ENCODE results near the gene MGAT5.

The MGAT5 gene

DNA sequence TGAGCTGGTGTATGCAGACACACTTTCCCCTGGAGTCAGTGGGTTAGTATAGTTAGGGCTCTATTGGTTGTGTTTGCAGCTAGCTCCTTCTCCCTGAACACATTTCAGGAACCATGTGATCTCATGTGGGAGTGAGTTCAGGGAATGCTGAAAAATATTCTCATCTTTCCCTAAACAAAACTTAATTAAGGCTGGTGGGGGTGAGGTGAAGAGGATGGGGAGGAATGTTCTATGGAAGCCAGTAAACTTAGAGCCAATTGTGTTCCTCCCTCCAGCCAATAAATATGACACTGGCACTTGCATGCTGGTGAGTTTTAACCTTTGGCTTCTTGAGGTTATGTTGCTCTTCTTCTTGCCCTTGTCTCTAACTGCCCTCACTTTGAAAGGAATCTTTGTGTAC is 952 bp downstream of the MGAT5 start:
- DNase-seq (ENCODE audit: low read depth), result no peak

- DNase-seq (ENCODE audit: low read depth), result no peak
Observed at GRCh38 chr2:134256956-134257355, 3.1 kb downstream of the MGAT5 start.

GRCh38 chr2:134257509-134257908 is 3.6 kb downstream of the MGAT5 start:
- DNase-seq (ENCODE audit: low read depth), result no peak

DNA sequence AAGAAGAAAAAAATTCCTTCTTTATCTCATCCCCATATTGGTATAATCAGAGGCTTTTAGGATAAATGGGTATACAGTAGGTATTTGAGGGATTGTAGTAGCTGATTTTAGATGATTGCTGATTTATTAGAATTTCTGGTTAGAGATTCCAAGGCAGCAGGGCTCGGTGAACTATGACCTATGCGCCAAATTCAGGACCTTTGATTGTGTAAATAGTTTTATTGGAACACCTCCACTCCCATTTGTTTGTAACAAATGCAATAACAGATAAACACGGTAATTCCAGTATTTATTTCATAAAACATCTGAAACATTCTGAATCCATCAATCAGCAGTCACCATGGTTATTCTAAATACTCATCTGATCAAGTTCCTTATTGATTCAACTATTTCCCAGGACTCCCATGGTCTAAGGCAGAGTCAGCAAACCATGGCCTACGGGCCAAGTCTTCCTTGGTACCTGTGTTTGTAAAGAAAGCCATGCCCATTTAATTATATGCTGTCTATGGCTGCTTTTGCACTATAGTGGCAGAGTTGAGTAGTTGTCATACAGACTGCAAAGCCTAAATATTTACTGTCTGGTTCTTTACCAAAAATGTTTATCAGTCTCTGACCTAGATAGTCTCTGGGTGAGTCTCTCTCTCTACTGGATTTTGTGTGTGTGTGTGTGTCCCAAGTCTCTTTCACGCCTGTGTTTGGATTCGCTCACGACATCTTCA is 4.3 kb downstream of the MGAT5 start:
- no peak for DNase-seq (ENCODE audit: low read depth)

- no peak for DNase-seq (ENCODE audit: low read depth)
Observed at GRCh38 chr2:134258684-134259388, 5.0 kb downstream of the MGAT5 start.

DNA sequence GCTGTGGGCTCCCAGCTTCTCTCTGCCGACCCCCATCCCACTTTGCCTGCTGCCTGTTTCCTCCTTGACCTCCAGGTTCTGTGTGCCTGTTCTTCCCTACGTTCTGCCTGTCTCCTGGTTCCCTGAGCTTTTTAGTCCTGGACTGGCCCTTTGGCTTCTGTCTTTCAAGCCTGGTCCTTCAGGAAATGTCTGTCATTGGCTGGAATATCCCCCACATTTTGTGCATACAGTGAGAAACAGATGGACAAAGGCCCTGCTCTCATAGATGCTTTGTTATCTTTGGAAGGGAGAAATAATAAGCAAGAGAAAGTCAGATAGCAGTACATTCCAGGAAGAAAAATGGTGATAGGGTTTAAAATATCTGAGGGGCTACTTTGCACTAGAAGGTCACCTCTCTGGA is 5.7 kb downstream of the MGAT5 start:
- no peak for DNase-seq (ENCODE audit: low read depth)

DNA sequence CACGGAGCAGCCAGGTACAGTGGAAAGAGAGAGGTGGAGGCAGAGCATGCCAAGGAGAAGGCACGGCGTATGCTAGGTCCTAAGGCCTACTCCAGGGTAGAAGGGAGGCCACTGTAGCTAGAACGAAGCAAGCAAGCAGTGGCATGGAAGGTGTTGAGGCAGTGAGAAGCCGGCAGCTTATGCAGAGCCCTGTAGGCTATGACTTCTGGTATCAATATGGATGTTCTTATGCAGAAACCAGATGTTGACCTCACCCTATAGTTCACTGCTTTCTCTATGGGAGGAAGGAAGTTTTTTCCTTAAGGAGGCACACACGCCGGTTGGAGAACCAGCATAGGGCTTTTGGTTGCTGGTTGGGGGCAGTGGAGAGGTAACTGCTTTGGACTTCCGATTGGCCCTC is 6.1 kb downstream of the MGAT5 start:
- DNase-seq (ENCODE audit: low read depth), result no peak

GRCh38 chr2:134260713-134261112 is 6.8 kb downstream of the MGAT5 start:
- DNase-seq (ENCODE audit: low read depth), result no peak

- DNase-seq (ENCODE audit: low read depth), result no peak
Observed at GRCh38 chr2:134261398-134262131, 7.7 kb downstream of the MGAT5 start.

GRCh38 chr2:134262684-134263083 is 8.8 kb downstream of the MGAT5 start:
- no peak for DNase-seq (ENCODE audit: low read depth)

DNA sequence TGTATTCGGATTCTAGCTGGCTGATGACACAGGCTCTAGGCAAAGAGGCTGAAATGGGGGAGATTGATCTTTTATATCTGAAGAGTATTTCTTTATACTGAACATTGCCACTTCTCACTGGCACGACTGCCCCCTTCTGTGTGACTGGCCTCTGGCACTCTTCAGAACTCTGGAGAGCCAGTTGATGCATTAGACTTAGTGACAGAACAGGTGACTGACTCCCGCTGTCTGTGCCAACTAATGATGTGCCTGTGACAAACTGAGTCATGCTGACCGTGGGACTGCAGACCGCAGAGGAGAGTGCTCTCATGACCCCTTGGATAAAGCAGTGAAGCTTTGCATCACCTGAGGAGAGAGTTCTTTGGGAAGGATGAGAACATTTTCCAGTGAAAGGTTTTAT is 14.4 kb downstream of the MGAT5 start:
- no peak for DNase-seq (ENCODE audit: low read depth)

DNA sequence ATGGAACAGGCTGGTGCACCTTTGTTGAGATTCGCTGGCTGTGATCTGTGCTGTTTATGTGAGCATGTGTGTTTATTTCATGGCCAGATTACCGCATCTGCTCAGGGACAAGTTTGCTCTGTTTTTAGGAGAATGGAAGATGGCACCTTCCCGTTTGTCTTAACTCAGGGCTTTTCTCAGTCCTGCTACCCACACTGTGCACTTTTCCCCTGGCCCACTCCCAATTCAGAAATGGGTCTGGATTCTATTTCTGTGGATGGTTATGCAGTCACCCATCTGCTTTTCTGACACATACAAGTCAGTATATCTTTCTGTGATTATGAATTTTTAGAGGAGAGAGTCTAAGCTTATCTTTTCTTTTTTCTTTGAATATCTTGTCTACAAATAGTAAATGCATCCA is 15.4 kb downstream of the MGAT5 start:
- DNase-seq (ENCODE audit: low read depth), result no peak

GRCh38 chr2:134269972-134270735 is 16.3 kb downstream of the MGAT5 start:
- DNase-seq (ENCODE audit: low read depth), result no peak

GRCh38 chr2:134271758-134272157 is 17.9 kb downstream of the MGAT5 start:
- no peak for DNase-seq (ENCODE audit: low read depth)

GRCh38 chr2:134272806-134273205 is 18.9 kb downstream of the MGAT5 start:
- no peak for DNase-seq (ENCODE audit: low read depth)

DNA sequence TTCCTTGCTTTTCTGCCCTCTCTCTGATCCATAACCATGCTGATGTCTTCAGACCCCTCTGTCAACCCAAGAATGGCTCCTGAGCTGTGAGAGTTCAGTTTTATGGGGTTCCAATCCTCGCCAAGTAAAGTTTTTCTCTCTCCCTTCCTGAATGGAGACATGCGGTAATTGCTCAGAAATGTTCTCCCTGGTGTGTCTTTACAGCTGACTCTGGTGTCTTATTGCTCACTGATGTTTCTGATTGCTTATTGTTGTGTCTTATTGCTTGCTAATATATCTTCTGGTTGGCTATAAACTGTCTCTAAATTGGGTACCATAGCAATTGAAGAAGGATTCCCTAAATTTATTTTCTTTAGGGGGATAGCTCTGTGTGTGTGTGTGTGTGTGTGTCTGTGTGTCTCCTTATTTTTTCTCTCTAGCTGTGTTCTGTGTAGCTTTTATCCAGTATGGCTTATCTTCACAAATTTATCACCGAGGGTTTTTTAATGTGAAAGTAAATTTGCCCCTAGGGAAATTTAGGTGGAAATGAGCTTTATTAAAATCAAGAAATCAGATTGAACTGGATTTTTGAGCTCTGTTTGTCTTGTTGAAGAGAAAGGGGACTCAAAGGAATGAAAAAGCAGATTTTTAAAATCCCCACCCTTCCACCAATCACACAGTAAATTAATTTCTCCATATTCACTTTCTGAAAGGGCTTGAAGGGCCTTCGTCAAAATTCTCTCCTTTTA is 19.5 kb downstream of the MGAT5 start:
- no peak for DNase-seq (ENCODE audit: low read depth)

- DNase-seq (ENCODE audit: low read depth), result no peak
Observed at GRCh38 chr2:134274121-134274520, 20.2 kb downstream of the MGAT5 start.

DNA sequence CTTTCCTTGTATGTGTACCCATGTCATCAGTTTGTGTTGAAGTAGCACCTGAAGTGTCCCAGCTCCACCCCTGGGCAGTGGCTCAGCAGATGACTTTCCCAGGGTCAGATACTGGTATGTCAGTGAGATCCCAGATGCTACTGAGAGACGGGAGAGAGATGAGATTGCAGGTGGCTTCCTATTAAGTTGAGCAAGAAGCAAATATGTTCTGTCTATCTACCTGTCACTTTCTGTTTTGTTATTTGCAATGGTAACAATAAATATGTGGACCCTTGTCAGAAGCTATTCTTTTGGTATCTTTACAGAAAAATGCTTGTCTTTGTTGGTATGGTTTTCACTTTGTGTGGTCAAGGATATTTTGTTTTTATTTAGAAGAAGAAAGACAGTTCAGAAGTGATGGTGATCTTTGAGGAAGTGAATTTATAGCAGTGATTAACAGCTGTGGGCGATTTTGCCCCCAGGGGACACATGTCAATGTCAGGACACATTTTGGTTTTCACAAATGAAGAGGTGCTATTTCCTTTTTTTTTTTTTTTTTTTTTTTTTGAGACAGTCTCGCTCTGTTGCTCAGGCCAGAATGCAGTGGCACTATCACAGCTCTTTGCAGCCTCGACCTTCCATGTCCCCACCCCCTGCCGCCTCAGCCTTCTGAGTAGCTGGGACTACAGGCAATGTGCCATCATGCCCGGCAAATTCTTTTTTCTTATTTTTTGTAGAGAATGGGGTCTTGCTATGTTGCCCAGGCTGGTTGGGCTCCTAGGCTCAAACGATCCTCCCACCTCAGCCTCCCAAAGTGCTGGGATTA is 21.4 kb downstream of the MGAT5 start:
- DNase-seq (ENCODE audit: low read depth), result no peak

- DNase-seq (ENCODE audit: low read depth), result no peak
Observed at GRCh38 chr2:134276381-134277172, 22.7 kb downstream of the MGAT5 start.

DNA sequence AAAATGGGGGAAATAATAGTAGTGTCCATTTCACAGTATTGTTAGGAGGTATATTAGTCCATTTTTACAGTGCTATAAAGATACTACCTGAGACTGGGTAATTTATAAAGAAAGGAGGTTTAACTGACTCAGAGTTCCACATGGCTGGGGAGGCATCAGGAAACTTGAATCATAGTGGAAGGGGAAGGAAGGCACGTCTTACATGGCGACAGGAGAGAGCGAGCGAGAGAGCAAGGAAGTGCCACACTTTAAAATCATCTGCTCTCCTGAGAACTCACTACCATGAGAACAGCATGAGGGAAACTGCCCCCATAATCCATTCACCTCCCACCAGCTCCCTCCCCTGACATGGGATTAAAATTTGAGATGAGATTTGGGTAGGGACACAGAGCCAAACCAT is 23.4 kb downstream of the MGAT5 start:
- DNase-seq (ENCODE audit: low read depth), result no peak

Measured in stimulated activated CD8-positive, alpha-beta memory T cell treated with anti-CD3 and anti-CD28 coated beads, Interleukin-4, amount 100 ng/mL, for 24 hours (primary cell).